Astrocyte (in vitro differentiated cells and primary cell): ENCODE measurements around the gene SURF4.

Source experiments
- EZH2 ChIP-seq: IDR thresholded peaks from 2 replicates; pipeline ENCODE4 v1.6.1; 2012; ENCODE audit warnings: mild to moderate bottlenecking, low read length, inconsistent platforms; ENCODE audit not compliant: insufficient read depth
- TF ChIP-seq, protein P1 (sequence below): IDR thresholded peaks from 2 replicates; pipeline ENCODE4 v1.5.1; 2011; ENCODE audit warnings: low read depth, mild to moderate bottlenecking, inconsistent platforms, low read length, moderate library complexity; ENCODE audit not compliant: insufficient read depth

GRCh38 chr9:133366435-133366834 lies 9.4 kb downstream of the SURF4 start:
- TF ChIP-seq, protein P1, sequence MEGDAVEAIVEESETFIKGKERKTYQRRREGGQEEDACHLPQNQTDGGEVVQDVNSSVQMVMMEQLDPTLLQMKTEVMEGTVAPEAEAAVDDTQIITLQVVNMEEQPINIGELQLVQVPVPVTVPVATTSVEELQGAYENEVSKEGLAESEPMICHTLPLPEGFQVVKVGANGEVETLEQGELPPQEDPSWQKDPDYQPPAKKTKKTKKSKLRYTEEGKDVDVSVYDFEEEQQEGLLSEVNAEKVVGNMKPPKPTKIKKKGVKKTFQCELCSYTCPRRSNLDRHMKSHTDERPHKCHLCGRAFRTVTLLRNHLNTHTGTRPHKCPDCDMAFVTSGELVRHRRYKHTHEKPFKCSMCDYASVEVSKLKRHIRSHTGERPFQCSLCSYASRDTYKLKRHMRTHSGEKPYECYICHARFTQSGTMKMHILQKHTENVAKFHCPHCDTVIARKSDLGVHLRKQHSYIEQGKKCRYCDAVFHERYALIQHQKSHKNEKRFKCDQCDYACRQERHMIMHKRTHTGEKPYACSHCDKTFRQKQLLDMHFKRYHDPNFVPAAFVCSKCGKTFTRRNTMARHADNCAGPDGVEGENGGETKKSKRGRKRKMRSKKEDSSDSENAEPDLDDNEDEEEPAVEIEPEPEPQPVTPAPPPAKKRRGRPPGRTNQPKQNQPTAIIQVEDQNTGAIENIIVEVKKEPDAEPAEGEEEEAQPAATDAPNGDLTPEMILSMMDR = no peak
- no peak for TF ChIP-seq EZH2
